Gastrocnemius medialis (tissue), 4 donors: Measurements from ENCODE around the gene ZPR1. TPM values are rescaled to one million over a fixed set of nuclear protein-coding genes. Genes with fewer than 3 reads are reported as not detected.

ENCODE experiments used
- ATAC-seq, 2 donors: fragments of 150-250 bp; one replicate each; pipeline ENCODE4 v1.9.1; 2016
- DNase-seq, 2 donors: peaks; one replicate each; pipeline ENCODE4 v3.0.0-alpha.2; 2019
- H3K27ac ChIP-seq, 4 donors: fragments of 200-600 bp; sonication (generic); 1 replicate in 1 of 4; 2 replicates in 3 of 4; pipeline ENCODE4 v1.5.1; 2016 to 2018; ENCODE audit warnings: mild to moderate bottlenecking in 2 of 4, moderate library complexity in 1 of 4
- H3K27me3 ChIP-seq, 3 donors: fragments of 200-600 bp; sonication (generic) in 2 of 3; 1 replicate in 1 of 3; 2 replicates in 2 of 3; pipeline versions ENCODE4 v1.5.1 to v1.6.0; 2016 to 2019; ENCODE audit warnings: mild to moderate bottlenecking in 1 of 3, moderate library complexity in 1 of 3
- H3K36me3 ChIP-seq, 2 donors: fragments of 200-600 bp; sonication (generic) in 1 of 2; one replicate each; pipeline ENCODE4 v1.5.1; 2017 to 2018
- H3K4me1 ChIP-seq, 2 donors: fragments of 200-600 bp; sonication (generic) in 1 of 2; one replicate each; pipeline ENCODE4 v1.5.1; 2016 to 2017; ENCODE audit warnings: mild to moderate bottlenecking in 2 of 2
- H3K4me3 ChIP-seq, 4 donors: fragments of 200-600 bp; sonication (generic) in 3 of 4; 1 replicate in 1 of 4; 2 replicates in 3 of 4; pipeline ENCODE4 v1.5.1; 2016 to 2019; ENCODE audit warnings: mild to moderate bottlenecking in 2 of 4
- H3K9me3 ChIP-seq, 3 donors: fragments of 200-600 bp; sonication (generic) in 2 of 3; 1 replicate in 1 of 3; 2 replicates in 2 of 3; pipeline ENCODE4 v1.5.1; 2016 to 2019
- POLR2A ChIP-seq, 2 donors: fragments of 450-650 bp; IDR thresholded peaks; one replicate each; pipeline ENCODE4 v1.6.1; 2017; ENCODE audit warnings: antibody characterized with exemption in 2 of 2, mild to moderate bottlenecking in 2 of 2, moderate library complexity in 2 of 2
- in situ Hi-C, 4 donors: fragments of 200-750 bp; cut with MboI; loops; one replicate each; pipeline versions ENCODE4 v1.15.0 to v1.8.0; 2017; ENCODE audit warnings: low sequenced_read_pairs in 4 of 4
- intact Hi-C: fragments of 100-400 bp; cut with DNase I; formaldehyde crosslinking; loops from one replicate; pipeline ENCODE4 v1.15.1; 2023; ENCODE audit warnings: low total_unique reads
- total RNA-seq, 4 donors: library from RNA; depleted of rRNA; stranded (reverse); fragments of >200 nt; gene quantifications; one replicate each; pipeline versions ENCODE4 v1.1.0 to v1.2.3, GENCODE V29; 2016
- TF ChIP-seq, protein P1 (sequence below), 5 experiments: fragments of 450-650 bp in 3 of 5; fragments of 200-600 bp in 2 of 5; sonication (generic) in 2 of 5; IDR thresholded peaks in 4 of 5; conservative IDR thresholded peaks in 1 of 5; 1 replicate in 4 of 5; 2 replicates in 1 of 5; pipeline ENCODE4 v1.5.1; 2016 to 2019; ENCODE audit warnings: antibody characterized with exemption in 5 of 5, mild to moderate bottlenecking in 3 of 5, moderate library complexity in 3 of 5

The ZPR1 gene
- total RNA-seq, 4 donors from 2014 or later, result 43.3 to 82.5 (median 56.9) TPM

DNA sequence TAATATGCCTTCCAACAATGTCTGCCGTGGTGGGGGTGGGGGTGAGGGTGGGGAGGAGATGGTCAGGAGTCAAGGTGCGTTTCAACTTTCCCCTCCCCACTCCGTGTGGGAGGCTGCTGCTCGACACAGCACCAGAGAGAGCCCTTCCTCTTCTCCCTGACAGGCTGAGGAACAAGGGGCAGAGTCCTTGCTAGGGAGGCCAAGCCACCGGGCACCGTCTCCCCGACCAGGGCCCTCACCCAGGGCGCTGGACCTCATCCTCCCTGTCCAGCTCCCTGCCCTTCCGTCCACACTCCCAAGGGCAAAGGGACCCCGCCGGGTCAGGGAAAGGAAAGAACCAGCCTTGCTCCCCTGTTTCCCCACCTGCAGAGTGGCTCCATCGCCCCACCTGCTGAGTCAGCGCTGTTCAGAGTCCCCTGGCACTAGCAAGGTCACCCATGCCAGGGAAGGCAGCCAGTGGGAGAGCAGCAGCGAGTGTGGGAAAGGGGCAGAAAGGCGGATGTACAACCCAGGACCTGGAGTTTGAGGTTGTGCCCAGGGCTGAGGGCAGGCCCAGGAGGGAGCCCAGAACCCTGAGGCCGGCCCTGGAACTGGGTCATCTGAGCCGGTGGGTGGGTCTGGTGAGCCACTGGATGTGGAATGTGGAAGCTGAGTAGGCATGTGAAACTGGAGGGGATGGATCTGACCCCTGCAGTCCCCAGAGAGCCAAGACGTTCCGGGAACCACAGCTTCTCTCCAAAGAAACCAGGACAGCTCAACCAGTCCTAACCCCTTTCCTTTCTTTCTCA, 62.2 kb downstream of the ZPR1 start:
- Histone ChIP-seq H3K9me3 (no peaks in the 10 kb centered on the region), H3K36me3 (no peaks in the 10 kb centered on the region), H3K27me3 (no peaks in the 10 kb centered on the region), H3K27ac (no peak overlapping the region), H3K4me1 (peaks cover 5 to 16% of the 10 kb centered on the region in 2 donors), H3K4me3 (no peak overlapping the region)
- TF ChIP-seq, protein P1, sequence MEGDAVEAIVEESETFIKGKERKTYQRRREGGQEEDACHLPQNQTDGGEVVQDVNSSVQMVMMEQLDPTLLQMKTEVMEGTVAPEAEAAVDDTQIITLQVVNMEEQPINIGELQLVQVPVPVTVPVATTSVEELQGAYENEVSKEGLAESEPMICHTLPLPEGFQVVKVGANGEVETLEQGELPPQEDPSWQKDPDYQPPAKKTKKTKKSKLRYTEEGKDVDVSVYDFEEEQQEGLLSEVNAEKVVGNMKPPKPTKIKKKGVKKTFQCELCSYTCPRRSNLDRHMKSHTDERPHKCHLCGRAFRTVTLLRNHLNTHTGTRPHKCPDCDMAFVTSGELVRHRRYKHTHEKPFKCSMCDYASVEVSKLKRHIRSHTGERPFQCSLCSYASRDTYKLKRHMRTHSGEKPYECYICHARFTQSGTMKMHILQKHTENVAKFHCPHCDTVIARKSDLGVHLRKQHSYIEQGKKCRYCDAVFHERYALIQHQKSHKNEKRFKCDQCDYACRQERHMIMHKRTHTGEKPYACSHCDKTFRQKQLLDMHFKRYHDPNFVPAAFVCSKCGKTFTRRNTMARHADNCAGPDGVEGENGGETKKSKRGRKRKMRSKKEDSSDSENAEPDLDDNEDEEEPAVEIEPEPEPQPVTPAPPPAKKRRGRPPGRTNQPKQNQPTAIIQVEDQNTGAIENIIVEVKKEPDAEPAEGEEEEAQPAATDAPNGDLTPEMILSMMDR (IDR thresholded peaks at IDR 0.05 in 4 of 5, conservative IDR thresholded peaks at IDR 0.05 in 1 of 5), result no peak
- no peak for TF ChIP-seq POLR2A (IDR thresholded peaks at IDR 0.05)
- in situ Hi-C loops, result no loop called here
- peak in 1 of 2 donors; percentile 15 for DNase-seq
- peak in 1 of 2 donors; percentile 25 for ATAC-seq
- intact Hi-C loops, result no loop called here

DNA sequence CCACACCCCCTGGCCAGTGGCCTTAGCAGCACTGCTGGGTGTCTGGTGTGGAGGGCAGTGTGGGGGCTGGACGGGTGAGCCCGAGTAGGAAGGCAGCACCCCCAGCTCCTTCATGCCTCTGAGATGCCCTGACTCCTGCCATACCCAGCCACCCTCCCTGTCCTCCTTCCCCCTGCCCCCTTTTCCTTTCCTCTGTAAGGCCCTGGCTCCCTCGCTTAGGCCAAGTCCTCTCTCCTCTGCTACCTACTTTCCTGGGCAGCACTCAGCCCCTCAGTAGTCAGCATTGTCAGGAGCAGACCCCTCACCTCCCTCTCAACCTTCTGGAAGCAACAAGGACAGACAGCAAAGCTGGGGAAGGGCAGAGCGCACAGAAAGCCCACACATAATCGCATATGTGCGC, 63.0 kb downstream of the ZPR1 start:
- TF ChIP-seq, protein P1 (IDR thresholded peaks at IDR 0.05 in 4 of 5, conservative IDR thresholded peaks at IDR 0.05 in 1 of 5), result no peak
- TF ChIP-seq POLR2A (IDR thresholded peaks at IDR 0.05), result no peak
- intact Hi-C loops, result no loop called here

More for the DNA sequence above, 63.0 kb downstream of the ZPR1 start:
- no peaks in the 10 kb centered on the region for H3K27me3 ChIP-seq
- H3K9me3 ChIP-seq, result no peaks in the 10 kb centered on the region
- no peak overlapping the region for H3K27ac ChIP-seq
- in situ Hi-C loops, result no loop called here
- ATAC-seq (no peak), DNase-seq (no peak)
- H3K4me1 ChIP-seq, result peaks cover 0 to 12% of the 10 kb centered on the region in 2 donors
- no peak overlapping the region for H3K4me3 ChIP-seq
- H3K36me3 ChIP-seq, result no peaks in the 10 kb centered on the region

Other genes starting within 250 kb of the ZPR1 start
- gene BUD13, start 15.0 kb downstream of the ZPR1 start, total RNA-seq, result 10 to 100 TPM in 3 of 4 donors, 1 to 10 TPM in 1; 9.0 to 14.1 (median 12.3) TPM
- 1 to 10 TPM in 2 of 4 donors, not detected in 2; 1.0 to 2.9 TPM for gene APOA5, start 3.9 kb upstream of the ZPR1 start, total RNA-seq
- 1 to 10 TPM in 2 of 4 donors, not detected in 2; 2.6 to 3.5 TPM for gene APOA4, start 35.3 kb upstream of the ZPR1 start, total RNA-seq
- gene APOC3, start 41.9 kb upstream of the ZPR1 start, total RNA-seq, result 10 to 100 TPM in 2 of 4 donors, not detected in 2; 19.3 to 45.7 TPM
- gene APOA1, start 49.6 kb upstream of the ZPR1 start, total RNA-seq, result 10 to 100 TPM in 2 of 4 donors, under 1 TPM in 1, not detected in 1; 0.56 to 35.8 (median 18.2) TPM